Measurements from ENCODE around the gene NOS1. TPM values are rescaled to one million over a fixed set of nuclear protein-coding genes. Genes with fewer than 3 reads are reported as not detected.

The NOS1 gene
- total RNA-seq, 3 donors from 2014 or later = 0.03 TPM; not detected in 2

- Mint-ChIP-seq H3K36me3 (ENCODE audit: insufficient read depth) (no peaks in the 10 kb centered on the region), H3K4me1 (ENCODE audit: low read depth) (no peaks in the 10 kb centered on the region), H3K4me3 (no peak overlapping the region), H3K27me3 (ENCODE audit: low read depth) (peaks cover 10% of the 10 kb centered on the region), H3K9me3 (no peaks in the 10 kb centered on the region)
- ATAC-seq = no peak
- no peak for DNase-seq
These were observed 30.8 kb downstream of the NOS1 start for GRCh38 chr12:117330441-117331113.

GRCh38 chr12:117329756-117330155 lies 31.7 kb downstream of the NOS1 start:
- DNase-seq = no peak
- Mint-ChIP-seq H3K27me3 (ENCODE audit: low read depth) (peaks cover 15% of the 10 kb centered on the region), H3K9me3 (no peaks in the 10 kb centered on the region), H3K36me3 (ENCODE audit: insufficient read depth) (no peaks in the 10 kb centered on the region), H3K4me1 (ENCODE audit: low read depth) (no peaks in the 10 kb centered on the region), H3K4me3 (no peak overlapping the region)
- ATAC-seq = no peak

GRCh38 chr12:117328556-117329100 lies 32.8 kb downstream of the NOS1 start:
- DNase-seq (no peak), ATAC-seq (no peak)
- Mint-ChIP-seq H3K4me1 (ENCODE audit: low read depth) (no peaks in the 10 kb centered on the region), H3K36me3 (ENCODE audit: insufficient read depth) (no peaks in the 10 kb centered on the region), H3K9me3 (no peaks in the 10 kb centered on the region), H3K27me3 (ENCODE audit: low read depth) (peaks cover 14% of the 10 kb centered on the region), H3K4me3 (no peak overlapping the region)

- Mint-ChIP-seq H3K9me3 (no peaks in the 10 kb centered on the region), H3K4me3 (no peak overlapping the region), H3K27me3 (ENCODE audit: low read depth) (peaks cover 8% of the 10 kb centered on the region), H3K36me3 (ENCODE audit: insufficient read depth) (no peaks in the 10 kb centered on the region), H3K4me1 (ENCODE audit: low read depth) (no peaks in the 10 kb centered on the region)
- DNase-seq (no peak), ATAC-seq (no peak)
These were observed 39.0 kb downstream of the NOS1 start for GRCh38 chr12:117322428-117322827.

- no peaks in the 10 kb centered on the region for H3K36me3 Mint-ChIP-seq (ENCODE audit: insufficient read depth)
- H3K27me3 Mint-ChIP-seq (ENCODE audit: low read depth) = peaks cover 8% of the 10 kb centered on the region
- no peaks in the 10 kb centered on the region for H3K4me1 Mint-ChIP-seq (ENCODE audit: low read depth)
- peaks cover under 1% of the 10 kb centered on the region for H3K9me3 Mint-ChIP-seq
- DNase-seq (no peak), ATAC-seq (no peak)
- no peak overlapping the region for H3K4me3 Mint-ChIP-seq
These were observed 39.9 kb downstream of the NOS1 start for GRCh38 chr12:117321572-117321971.

GRCh38 chr12:117318591-117318990 lies 42.8 kb downstream of the NOS1 start:
- H3K4me1 Mint-ChIP-seq (ENCODE audit: low read depth) = no peaks in the 10 kb centered on the region
- peaks cover 6% of the 10 kb centered on the region for H3K27me3 Mint-ChIP-seq (ENCODE audit: low read depth)
- H3K4me3 Mint-ChIP-seq = no peak overlapping the region
- peaks cover 7% of the 10 kb centered on the region for H3K9me3 Mint-ChIP-seq
- no peaks in the 10 kb centered on the region for H3K36me3 Mint-ChIP-seq (ENCODE audit: insufficient read depth)
- DNase-seq = no peak
- no peak for ATAC-seq

GRCh38 chr12:117316336-117316735 lies 45.1 kb downstream of the NOS1 start:
- H3K36me3 Mint-ChIP-seq (ENCODE audit: insufficient read depth) = no peaks in the 10 kb centered on the region
- H3K4me3 Mint-ChIP-seq = no peak overlapping the region
- DNase-seq = no peak
- peaks cover 7% of the 10 kb centered on the region for H3K9me3 Mint-ChIP-seq
- H3K27me3 Mint-ChIP-seq (ENCODE audit: low read depth) = peaks cover 6% of the 10 kb centered on the region
- no peaks in the 10 kb centered on the region for H3K4me1 Mint-ChIP-seq (ENCODE audit: low read depth)
- ATAC-seq = no peak

- Mint-ChIP-seq H3K9me3 (peaks cover 7% of the 10 kb centered on the region), H3K36me3 (ENCODE audit: insufficient read depth) (no peaks in the 10 kb centered on the region)
- ATAC-seq = no peak
These were observed 47.5 kb downstream of the NOS1 start for GRCh38 chr12:117313926-117314325.

GRCh38 chr12:117312770-117313169 lies 48.7 kb downstream of the NOS1 start:
- H3K4me3 Mint-ChIP-seq = no peak overlapping the region
- DNase-seq = no peak
- ATAC-seq = no peak
- peaks cover 6% of the 10 kb centered on the region for H3K27me3 Mint-ChIP-seq (ENCODE audit: low read depth)
- peaks cover 7% of the 10 kb centered on the region for H3K9me3 Mint-ChIP-seq
- no peaks in the 10 kb centered on the region for H3K36me3 Mint-ChIP-seq (ENCODE audit: insufficient read depth)
- no peaks in the 10 kb centered on the region for H3K4me1 Mint-ChIP-seq (ENCODE audit: low read depth)

More at GRCh38 chr12:117313926-117314325, 47.5 kb downstream of the NOS1 start:
- no peak for DNase-seq
- Mint-ChIP-seq H3K27me3 (ENCODE audit: low read depth) (peaks cover 6% of the 10 kb centered on the region), H3K4me1 (ENCODE audit: low read depth) (no peaks in the 10 kb centered on the region), H3K4me3 (no peak overlapping the region)

GRCh38 chr12:117309276-117309925 lies 52.0 kb downstream of the NOS1 start:
- ATAC-seq (no peak), DNase-seq (no peak)
- Mint-ChIP-seq H3K4me3 (no peak overlapping the region), H3K36me3 (ENCODE audit: insufficient read depth) (no peaks in the 10 kb centered on the region), H3K9me3 (no peaks in the 10 kb centered on the region), H3K27me3 (ENCODE audit: low read depth) (peaks cover 4% of the 10 kb centered on the region), H3K4me1 (ENCODE audit: low read depth) (no peaks in the 10 kb centered on the region)

GRCh38 chr12:117300174-117300573 lies 61.3 kb downstream of the NOS1 start:
- H3K27me3 Mint-ChIP-seq (ENCODE audit: low read depth) = peaks cover 11% of the 10 kb centered on the region
- H3K36me3 Mint-ChIP-seq (ENCODE audit: insufficient read depth) = no peaks in the 10 kb centered on the region
- H3K9me3 Mint-ChIP-seq = peaks cover 7% of the 10 kb centered on the region
- no peaks in the 10 kb centered on the region for H3K4me1 Mint-ChIP-seq (ENCODE audit: low read depth)
- ATAC-seq = no peak
- DNase-seq = no peak
- H3K4me3 Mint-ChIP-seq = no peak overlapping the region

GRCh38 chr12:117298648-117299225 lies 62.7 kb downstream of the NOS1 start:
- Mint-ChIP-seq H3K27me3 (ENCODE audit: low read depth) (peaks cover 13% of the 10 kb centered on the region), H3K36me3 (ENCODE audit: insufficient read depth) (no peaks in the 10 kb centered on the region), H3K4me3 (no peak overlapping the region), H3K9me3 (peaks cover 7% of the 10 kb centered on the region), H3K4me1 (ENCODE audit: low read depth) (no peaks in the 10 kb centered on the region)
- no peak for ATAC-seq
- DNase-seq = no peak

- Mint-ChIP-seq H3K4me3 (no peak overlapping the region), H3K4me1 (ENCODE audit: low read depth) (no peaks in the 10 kb centered on the region), H3K36me3 (ENCODE audit: insufficient read depth) (no peaks in the 10 kb centered on the region), H3K9me3 (peaks cover 7% of the 10 kb centered on the region), H3K27me3 (ENCODE audit: low read depth) (peaks cover 14% of the 10 kb centered on the region)
- ATAC-seq (no peak), DNase-seq (no peak)
These were observed 63.2 kb downstream of the NOS1 start for GRCh38 chr12:117298191-117298590.

GRCh38 chr12:117294189-117294603 lies 67.2 kb downstream of the NOS1 start:
- H3K27me3 Mint-ChIP-seq (ENCODE audit: low read depth) = peaks cover 20% of the 10 kb centered on the region
- ATAC-seq (no peak), DNase-seq (no peak)
- H3K36me3 Mint-ChIP-seq (ENCODE audit: insufficient read depth) = no peaks in the 10 kb centered on the region
- H3K9me3 Mint-ChIP-seq = peaks cover 7% of the 10 kb centered on the region
- no peaks in the 10 kb centered on the region for H3K4me1 Mint-ChIP-seq (ENCODE audit: low read depth)
- no peak overlapping the region for H3K4me3 Mint-ChIP-seq

- Mint-ChIP-seq H3K4me1 (ENCODE audit: low read depth) (no peaks in the 10 kb centered on the region), H3K27me3 (ENCODE audit: low read depth) (peaks cover 22% of the 10 kb centered on the region), H3K4me3 (no peak overlapping the region), H3K36me3 (ENCODE audit: insufficient read depth) (no peaks in the 10 kb centered on the region), H3K9me3 (peaks cover 7% of the 10 kb centered on the region)
- DNase-seq (no peak), ATAC-seq (no peak)
These were observed 67.9 kb downstream of the NOS1 start for GRCh38 chr12:117293510-117293909.
